Muscle of back (tissue), 11 donors: ENCODE measurements around the gene SCGB1C1. TPM values are rescaled to one million over a fixed set of nuclear protein-coding genes. Genes with fewer than 3 reads are reported as not detected.

ENCODE experiments used
- DNase-seq, 3 donors: peaks; one replicate each; pipeline versions ENCODE4 v3.0.0 to v3.0.0-alpha.2; 2013
- polyA plus RNA-seq, 10 donors: library from polyadenylated mRNA; unstranded; fragments of 120-200 nt; gene quantifications; one replicate each; pipeline ENCODE4 v1.2.1, GENCODE V29; 2013; ENCODE audit not compliant: insufficient read length in 10 of 10

Gene SCGB1C1
- polyA plus RNA-seq, 10 donors: 0.76 TPM; not detected in 9

GRCh38 chr11:241634-242033, 48.8 kb downstream of the SCGB1C1 start:
- DNase-seq: no peak

Other genes with a start within 250 kb of the SCGB1C1 start
- 10 to 100 TPM; 27.5 to 42.2 (median 34.8) TPM for gene BET1L, start 14.3 kb downstream of the SCGB1C1 start, polyA plus RNA-seq
- 10 to 100 TPM; 46.7 to 78.5 (median 62.3) TPM for gene RIC8A, start 14.6 kb downstream of the SCGB1C1 start, polyA plus RNA-seq
- gene SIRT3, start 43.3 kb downstream of the SCGB1C1 start, polyA plus RNA-seq: 10 to 100 TPM; 17.8 to 26.1 (median 19.9) TPM
- gene PSMD13, start 43.9 kb downstream of the SCGB1C1 start, polyA plus RNA-seq: 100 to 1,000 TPM in 4 of 10 donors, 10 to 100 TPM in 6; 88.0 to 129 (median 99.1) TPM
- under 1 TPM in 3 of 10 donors, not detected in 7; 0.04 to 0.15 (median 0.05) TPM for gene NLRP6, start 85.3 kb downstream of the SCGB1C1 start, polyA plus RNA-seq
- 10 to 100 TPM in 2 of 10 donors, 1 to 10 TPM in 8; 3.5 to 15.7 (median 8.5) TPM for gene PGGHG, start 96.0 kb downstream of the SCGB1C1 start, polyA plus RNA-seq
- gene IFITM5, start 106.4 kb downstream of the SCGB1C1 start, polyA plus RNA-seq: not detected
- 100 to 1,000 TPM in 2 of 10 donors, 10 to 100 TPM in 8; 53.8 to 138 (median 86.2) TPM for gene IFITM2, start 114.7 kb downstream of the SCGB1C1 start, polyA plus RNA-seq
- gene IFITM1, start 121.0 kb downstream of the SCGB1C1 start, polyA plus RNA-seq: 10 to 100 TPM; 10.0 to 33.2 (median 15.9) TPM
- 100 to 1,000 TPM; 172 to 315 (median 276) TPM for gene IFITM3, start 127.8 kb downstream of the SCGB1C1 start, polyA plus RNA-seq
- 10 to 100 TPM in 9 of 10 donors, 1 to 10 TPM in 1; 9.4 to 35.6 (median 13.8) TPM for gene B4GALNT4, start 176.4 kb downstream of the SCGB1C1 start, polyA plus RNA-seq
- 10 to 100 TPM in 1 of 10 donors, 1 to 10 TPM in 1, under 1 TPM in 6, not detected in 2; 0.14 to 14.1 (median 0.61) TPM for gene PKP3, start 201.1 kb downstream of the SCGB1C1 start, polyA plus RNA-seq
- gene SIGIRR, start 221.9 kb downstream of the SCGB1C1 start, polyA plus RNA-seq: 10 to 100 TPM in 8 of 10 donors, 1 to 10 TPM in 2; 8.4 to 19.6 (median 13.2) TPM
- gene ANO9, start 248.9 kb downstream of the SCGB1C1 start, polyA plus RNA-seq: 1 to 10 TPM in 4 of 10 donors, under 1 TPM in 6; 0.08 to 2.7 (median 0.44) TPM